Measurements from ENCODE around the gene DHX8.

DNA sequence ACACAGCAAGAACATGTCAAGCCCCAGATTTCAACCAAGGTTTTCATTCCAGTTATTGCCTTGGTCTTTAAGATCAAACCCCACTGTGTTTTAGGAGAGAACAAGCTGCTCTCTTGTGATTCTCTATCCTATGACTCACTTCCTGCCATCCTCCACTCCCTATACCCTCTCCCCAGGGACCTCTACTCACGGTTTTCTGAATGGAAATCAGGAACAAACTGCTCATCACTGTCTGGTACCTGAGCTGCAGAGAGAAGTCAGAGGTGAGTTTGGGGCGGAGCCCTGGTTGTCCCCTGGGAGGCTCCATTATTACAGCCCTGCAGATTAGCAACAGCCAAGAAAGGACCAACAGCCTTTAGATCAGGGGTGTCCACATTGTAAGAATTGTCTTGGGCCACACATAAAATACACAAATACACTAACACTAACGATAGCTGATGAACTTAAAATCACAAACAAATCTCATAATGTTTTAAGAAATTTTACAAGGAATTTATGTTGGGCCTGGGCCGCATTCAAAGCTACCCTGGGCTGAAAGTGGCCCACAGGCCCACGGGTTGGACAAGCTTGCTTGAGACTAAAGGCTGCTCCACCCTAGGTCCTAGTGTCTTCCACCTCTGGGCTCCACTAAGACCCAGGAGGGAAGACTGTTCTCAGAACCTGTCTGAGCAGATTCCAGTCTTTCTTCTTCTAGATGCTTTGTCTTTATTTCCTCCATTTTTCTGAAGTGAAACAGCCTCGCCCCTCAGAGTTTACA lies 52.6 kb downstream of the DHX8 start:
- TF ChIP-seq POLR2A (IDR thresholded peaks at IDR 0.05; ENCODE audit: low read depth, low read length) (no peak), TAF1 (IDR thresholded peaks at IDR 0.05; ENCODE audit: low read depth, low read length) (no peak), SPI1 (IDR thresholded peaks at IDR 0.05; ENCODE audit: low read depth, low read length) (no peak)

All from GM12891 (cell line).